HFFc6 (cell line): ENCODE measurements around the gene PPARA. TPM values are rescaled to one million over a fixed set of nuclear protein-coding genes. Genes with fewer than 3 reads are reported as not detected.

ENCODE experiments used
- DNase-seq: peaks from one replicate; pipeline ENCODE4 v3.0.0-alpha.2; 2018
- H3K27ac Mint-ChIP-seq: 2 replicates; pipeline ENCODE4 v1.8.0; 2020; ENCODE audit warnings: mild to moderate bottlenecking, mixed read lengths
- H3K27me3 Mint-ChIP-seq: 2 replicates; pipeline ENCODE4 v1.8.0; 2021; ENCODE audit warnings: mild to moderate bottlenecking, moderate library complexity, mixed read lengths; ENCODE audit not compliant: insufficient read depth
- H3K36me3 Mint-ChIP-seq: 2 replicates; pipeline ENCODE4 v1.8.0; 2021; ENCODE audit warnings: low read depth, mixed read lengths
- H3K4me1 Mint-ChIP-seq: 2 replicates; pipeline ENCODE4 v1.8.0; 2020; ENCODE audit warnings: low read depth, mixed read lengths
- H3K4me3 Mint-ChIP-seq: 2 replicates; pipeline ENCODE4 v1.8.0; 2020; ENCODE audit warnings: mild to moderate bottlenecking, moderate library complexity, mixed read lengths
- H3K9me3 Mint-ChIP-seq: 2 replicates; pipeline ENCODE4 v1.8.0; 2020; ENCODE audit warnings: mild to moderate bottlenecking, mixed read lengths
- CTCF ChIP-seq: fragments of 200-600 bp; sonication (generic); IDR thresholded peaks from 2 replicates; pipeline ENCODE4 v1.5.0; 2021; ENCODE audit warnings: antibody characterized with exemption, mild to moderate bottlenecking
- total RNA-seq, 6 experiments: library from RNA; stranded (reverse); fragmentation: NEBNext Ultra II Directional; extraction: Animal tissue kit (Norgen Biotek cat#: 25700); gene quantifications; 2 replicates in 1 of 6; 3 replicates in 5 of 6; pipeline ENCODE4 v1.2.3, GENCODE V29; 2021

The PPARA gene
- total RNA-seq, 6 experiments from 2014 or later = 14.1 to 16.0 (median 15.1) TPM

GRCh38 chr22:46139895-46140350, 10.4 kb upstream of the PPARA start:
- H3K27me3 Mint-ChIP-seq = peaks cover 23% of the 10 kb centered on the region
- no peak for DNase-seq
- H3K9me3 Mint-ChIP-seq = no peaks in the 10 kb centered on the region
- TF ChIP-seq CTCF = no peak
- no peak overlapping the region for H3K4me3 Mint-ChIP-seq
- H3K27ac Mint-ChIP-seq = no peak overlapping the region
- no peaks in the 10 kb centered on the region for H3K4me1 Mint-ChIP-seq
- no peaks in the 10 kb centered on the region for H3K36me3 Mint-ChIP-seq

DNA sequence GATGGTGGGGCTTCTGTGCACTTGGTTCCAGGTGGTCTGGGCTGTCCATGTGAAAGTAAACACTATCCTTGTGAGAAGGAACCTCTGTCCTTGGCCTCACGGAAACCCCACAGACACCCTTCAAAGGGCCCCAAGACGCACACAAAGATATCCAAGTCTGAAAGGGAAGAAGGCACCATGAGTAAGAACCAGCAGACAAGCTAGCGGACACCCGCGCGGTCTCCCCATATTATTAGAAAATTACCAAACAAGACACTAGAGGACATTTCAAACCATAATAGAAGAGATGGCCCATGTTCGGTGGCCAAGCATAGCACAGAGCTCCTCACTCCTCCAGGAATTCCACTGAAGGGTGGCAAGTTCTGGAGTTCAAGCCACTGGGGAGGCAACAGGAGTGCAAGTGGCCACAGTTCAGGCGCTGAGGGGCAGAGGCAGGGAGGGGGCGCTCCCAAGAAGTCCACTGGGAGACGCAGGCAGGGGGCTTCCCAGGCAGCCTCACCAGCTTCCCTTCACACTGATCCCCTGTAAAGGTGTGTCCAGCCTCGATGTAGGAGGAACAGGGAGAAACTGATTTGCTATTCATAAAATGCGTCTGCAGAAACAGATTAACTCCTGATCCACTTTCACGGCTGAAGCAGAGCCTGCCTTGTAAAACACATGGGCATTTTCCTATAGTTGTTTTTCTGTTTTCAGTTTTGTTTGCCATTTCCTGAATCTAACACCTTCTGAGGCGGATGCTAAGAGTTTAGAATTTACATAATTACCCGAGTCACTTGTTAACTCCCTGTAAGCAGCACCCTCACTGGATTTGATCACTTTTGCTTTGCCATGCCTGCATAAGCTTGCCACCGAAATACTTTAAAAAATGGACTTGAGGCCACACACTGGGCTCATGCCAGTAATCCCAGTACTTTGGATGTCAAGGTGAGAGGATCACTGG, 9.1 kb upstream of the PPARA start:
- H3K36me3 Mint-ChIP-seq = no peaks in the 10 kb centered on the region
- H3K4me1 Mint-ChIP-seq = no peaks in the 10 kb centered on the region
- TF ChIP-seq CTCF = no peak
- H3K27me3 Mint-ChIP-seq = peaks cover 27% of the 10 kb centered on the region
- no peaks in the 10 kb centered on the region for H3K9me3 Mint-ChIP-seq
- H3K27ac Mint-ChIP-seq = no peak overlapping the region
- DNase-seq = no peak
- H3K4me3 Mint-ChIP-seq = no peak overlapping the region

DNA sequence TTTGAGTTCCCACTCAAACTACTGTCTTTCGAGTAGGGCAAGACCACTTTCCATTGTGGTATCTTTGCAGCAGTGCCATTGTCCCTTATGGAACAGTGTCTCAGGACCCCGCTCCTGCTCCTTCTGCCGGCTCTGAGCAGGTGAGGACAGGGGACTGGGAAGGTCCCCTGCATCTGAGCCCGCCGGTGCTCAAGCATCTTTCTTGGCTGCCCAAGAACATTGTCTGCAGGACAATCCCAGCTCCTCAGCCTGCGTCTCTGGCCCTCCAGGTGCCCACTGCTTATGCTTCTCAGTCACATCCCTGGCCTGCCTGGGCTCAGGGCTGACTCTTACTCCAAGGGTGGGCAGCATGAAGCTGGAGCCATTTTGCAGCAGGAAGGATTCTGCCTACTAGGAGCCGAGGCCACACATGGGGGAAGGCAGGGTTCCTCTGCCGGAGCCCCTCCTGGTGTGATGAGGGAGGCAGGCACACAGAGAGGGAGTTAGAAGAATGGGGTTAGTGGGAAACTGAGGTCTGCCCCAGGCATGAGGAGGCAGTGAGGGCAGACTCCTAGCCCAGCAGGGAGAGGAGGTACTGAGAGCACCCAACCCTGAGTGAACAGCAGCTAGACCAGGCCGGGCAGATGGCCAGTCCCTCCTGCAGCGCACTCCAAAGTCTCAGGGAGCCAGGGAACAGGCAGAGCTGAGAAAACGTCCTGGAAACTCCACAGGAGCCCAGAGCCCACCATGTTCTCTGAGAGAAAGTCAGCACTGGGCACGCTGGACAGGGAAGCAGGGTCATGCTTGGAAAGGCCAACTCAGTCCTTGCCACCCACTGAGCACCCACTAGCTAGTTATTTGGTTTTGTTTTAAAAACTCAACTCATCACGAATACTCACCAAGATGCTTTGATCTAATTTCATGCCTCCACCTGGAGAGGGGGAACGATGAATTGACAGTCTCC, 7.5 kb upstream of the PPARA start:
- H3K27me3 Mint-ChIP-seq = peaks cover 27% of the 10 kb centered on the region
- H3K9me3 Mint-ChIP-seq = no peaks in the 10 kb centered on the region
- H3K27ac Mint-ChIP-seq = no peak overlapping the region
- H3K36me3 Mint-ChIP-seq = no peaks in the 10 kb centered on the region
- DNase-seq = no peak
- TF ChIP-seq CTCF = no peak
- no peaks in the 10 kb centered on the region for H3K4me1 Mint-ChIP-seq
- no peak overlapping the region for H3K4me3 Mint-ChIP-seq

- TF ChIP-seq CTCF = no peak
- no peak for DNase-seq
- Mint-ChIP-seq H3K9me3 (no peaks in the 10 kb centered on the region), H3K27me3 (peaks cover 29% of the 10 kb centered on the region), H3K4me1 (no peaks in the 10 kb centered on the region), H3K4me3 (no peak overlapping the region), H3K36me3 (no peaks in the 10 kb centered on the region), H3K27ac (no peak overlapping the region)
Observed at GRCh38 chr22:46143491-46144147, 6.7 kb upstream of the PPARA start.

DNA sequence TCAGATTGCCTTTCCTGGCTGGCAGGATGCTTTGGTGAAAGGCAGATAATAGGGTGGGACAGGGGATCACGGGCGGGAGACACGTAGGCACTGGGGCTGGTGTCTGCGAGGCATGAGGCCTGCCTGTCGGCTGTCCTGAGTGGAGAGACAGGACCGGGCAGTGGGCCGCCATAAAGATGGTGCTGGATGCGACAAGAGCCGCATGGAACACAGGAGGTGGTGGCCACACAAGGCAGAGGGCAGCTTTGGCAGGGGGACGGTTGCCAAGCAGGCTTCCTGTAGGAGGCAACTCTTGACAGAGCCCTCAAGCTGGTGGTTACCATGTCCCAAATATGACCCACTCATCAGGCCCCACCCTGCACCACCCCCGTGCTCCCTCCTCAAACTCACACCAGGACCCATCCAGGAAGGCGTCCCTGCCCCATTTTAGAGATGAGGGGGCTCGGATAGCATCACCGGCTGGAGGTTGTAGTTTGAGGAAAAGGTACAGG, 4.9 kb upstream of the PPARA start:
- Mint-ChIP-seq H3K4me1 (no peaks in the 10 kb centered on the region), H3K27ac (no peak overlapping the region), H3K27me3 (peaks cover 36% of the 10 kb centered on the region), H3K4me3 (no peak overlapping the region), H3K36me3 (no peaks in the 10 kb centered on the region), H3K9me3 (no peaks in the 10 kb centered on the region)
- no peak for TF ChIP-seq CTCF
- DNase-seq = no peak
